Natural killer cell treated with Interleukin-12 subunit alpha and Interleukin-12 subunit beta and Interleukin-15 and Interleukin-18, amount 100 ng/mL, for 72 hours (primary cell): ENCODE results near the gene QARS1. TPM values are rescaled to one million over a fixed set of nuclear protein-coding genes. Genes with fewer than 3 reads are reported as not detected.

Experiments used
- ATAC-seq, 2 donors: fragments of 150-1000 bp; cut with Tn5 transposase in 1 of 2; sonication (Bioruptor Pico), chemical (Tn5 transposase) in 1 of 2; 2 replicates each; pipeline ENCODE4 v1.10.0; 2021
- DNase-seq: peaks from one replicate; pipeline ENCODE4 v3.0.0; 2022; ENCODE audit warnings: low spot score
- H3K27ac Mint-ChIP-seq, 2 donors: 1 replicate in 1 of 2; 2 replicates in 1 of 2; pipeline ENCODE4 v1.8.0; 2022; ENCODE audit warnings: mixed read lengths in 2 of 2, mild to moderate bottlenecking in 1 of 2, moderate library complexity in 1 of 2
- H3K27me3 Mint-ChIP-seq, 2 donors: 1 replicate in 1 of 2; 2 replicates in 1 of 2; pipeline ENCODE4 v1.8.0; 2022; ENCODE audit warnings: mixed read lengths in 2 of 2
- H3K36me3 Mint-ChIP-seq: one replicate; pipeline ENCODE4 v1.8.0; 2022; ENCODE audit warnings: mixed read lengths
- H3K4me1 Mint-ChIP-seq, 2 donors: 1 replicate in 1 of 2; 2 replicates in 1 of 2; pipeline ENCODE4 v1.8.0; 2022; ENCODE audit warnings: low read depth in 2 of 2, mixed read lengths in 2 of 2, mild to moderate bottlenecking in 1 of 2
- H3K4me3 Mint-ChIP-seq: one replicate; pipeline ENCODE4 v1.8.0; 2022; ENCODE audit warnings: mixed read lengths
- H3K9me3 Mint-ChIP-seq: 2 replicates; pipeline ENCODE4 v1.8.0; 2022; ENCODE audit warnings: mixed read lengths
- total RNA-seq, 2 donors: library from RNA; stranded (reverse); gene quantifications; one replicate each; pipeline ENCODE4 v1.2.3, GENCODE V29; 2022

QARS1 gene
- 100 to 1,000 TPM; 207 to 261 TPM for total RNA-seq

DNA sequence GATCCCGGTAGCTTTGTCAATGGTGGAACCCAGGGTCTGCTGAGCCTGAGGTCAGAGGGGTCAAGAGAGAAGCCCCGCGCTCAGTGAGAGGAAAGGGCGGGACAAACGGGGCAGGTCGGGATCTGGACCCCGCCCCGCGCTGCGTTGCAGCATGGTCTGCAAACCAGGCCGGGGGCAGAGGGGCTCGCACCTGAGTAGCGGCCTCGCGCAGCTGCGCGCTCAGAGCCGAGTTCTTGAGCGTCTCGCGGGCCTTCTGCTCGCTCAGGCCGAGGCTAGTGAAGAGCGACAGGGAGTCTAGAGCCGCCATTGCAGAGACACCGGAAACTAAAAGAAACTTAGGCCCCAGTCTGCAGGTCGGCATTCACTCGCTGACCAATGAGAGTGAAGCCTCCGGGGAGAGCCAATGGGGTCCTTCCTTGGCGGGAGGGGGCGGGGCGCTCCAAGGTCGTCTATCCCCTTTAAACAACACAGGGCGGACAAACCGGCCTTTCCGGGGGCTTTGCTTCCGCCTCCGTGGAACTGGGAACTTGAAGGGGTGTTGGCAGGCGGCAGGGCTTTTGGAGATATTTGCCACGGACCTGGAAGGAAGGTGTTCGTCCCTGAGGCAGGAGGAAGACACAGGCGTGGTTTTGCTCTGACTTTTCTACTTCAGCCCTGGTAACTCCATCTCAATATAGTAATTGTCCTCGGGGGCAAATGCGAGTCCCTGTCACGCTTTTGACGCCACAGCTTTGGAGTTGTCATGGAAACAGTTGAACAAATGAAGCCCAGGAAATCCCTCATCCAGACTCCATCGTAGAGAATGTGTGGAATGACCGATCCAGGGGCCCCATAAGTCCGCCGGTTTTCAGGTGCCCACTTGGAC lies at the start of gene QARS1:
Gene QARS1, minus strand, starts transcription at position 331 of the 865 bp plus-strand sequence. Its CDS starts 24 bp downstream, at position 307.
- H3K27me3 Mint-ChIP-seq, result no peaks in the 10 kb centered on the region
- ATAC-seq (peak; percentile 97 to 99), DNase-seq (peak; percentile 94)
- peaks cover 8% of the 10 kb centered on the region for H3K36me3 Mint-ChIP-seq
- peak within 1 kb of the TSS; percentile 91 for H3K4me3 Mint-ChIP-seq
- H3K4me1 Mint-ChIP-seq, result peaks cover 26 to 35% of the 10 kb centered on the region in 2 donors
- no peaks in the 10 kb centered on the region for H3K9me3 Mint-ChIP-seq
- peak within 1 kb of the TSS; percentile 92 to 97 for H3K27ac Mint-ChIP-seq

DNA sequence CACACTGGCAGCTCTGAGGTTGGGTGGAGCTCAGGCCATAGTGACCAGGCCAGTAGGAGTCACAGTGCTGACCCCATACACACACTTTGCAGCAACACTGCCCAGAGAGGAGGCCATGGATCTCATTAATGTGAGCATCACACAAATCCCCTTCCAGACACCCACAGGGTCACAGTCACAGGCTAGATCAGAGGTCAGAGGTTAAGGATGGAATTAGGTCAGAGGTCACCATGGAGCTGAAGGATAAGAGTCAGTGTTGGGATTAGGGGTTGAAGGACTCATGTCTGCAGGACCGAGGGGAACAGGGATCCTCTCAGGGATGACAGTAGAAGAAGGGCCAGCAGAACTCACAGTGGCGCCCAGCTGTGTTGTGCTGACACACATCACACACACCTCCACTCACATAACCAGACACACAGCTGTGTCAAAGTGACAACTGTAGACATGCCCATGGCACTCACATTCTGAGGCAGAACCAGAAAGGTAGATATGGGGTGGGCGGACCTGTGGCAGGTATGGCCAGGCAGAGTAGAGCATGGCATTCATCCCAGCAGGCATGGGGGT lies 48.9 kb upstream of the QARS1 start:
- no peaks in the 10 kb centered on the region for H3K9me3 Mint-ChIP-seq
- no peak overlapping the region for H3K27ac Mint-ChIP-seq
- no peaks in the 10 kb centered on the region for H3K27me3 Mint-ChIP-seq
- peaks cover 0 to 8% of the 10 kb centered on the region in 2 donors for H3K4me1 Mint-ChIP-seq
- H3K4me3 Mint-ChIP-seq, result no peak overlapping the region
- H3K36me3 Mint-ChIP-seq, result no peaks in the 10 kb centered on the region
- peak in 1 of 2 donors; percentile 63 for ATAC-seq
- no peak for DNase-seq

DNA sequence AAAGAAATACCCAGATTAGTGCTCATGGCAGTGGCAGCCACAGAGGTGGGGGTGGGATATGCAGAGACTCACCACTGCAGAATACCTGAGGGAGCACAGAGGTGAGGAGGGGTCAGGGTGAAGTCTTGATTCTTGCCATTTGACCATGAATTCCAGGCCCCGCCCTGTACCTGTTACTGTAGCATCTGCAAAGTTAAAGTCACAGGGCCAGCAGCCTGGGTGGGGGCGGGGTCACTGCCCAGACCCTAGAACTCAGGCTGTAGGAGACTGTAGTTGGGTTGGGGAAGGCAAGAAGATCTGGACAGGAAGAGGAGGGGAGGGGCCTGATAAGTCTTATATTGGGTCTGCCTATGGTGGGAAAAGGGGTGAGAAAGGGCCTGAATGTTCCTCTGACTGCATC lies 47.1 kb upstream of the QARS1 start:
- H3K27ac Mint-ChIP-seq, result no peak overlapping the region
- H3K4me1 Mint-ChIP-seq, result peaks cover 0 to 7% of the 10 kb centered on the region in 2 donors
- H3K27me3 Mint-ChIP-seq, result no peaks in the 10 kb centered on the region
- ATAC-seq, result no peak
- no peaks in the 10 kb centered on the region for H3K9me3 Mint-ChIP-seq
- H3K4me3 Mint-ChIP-seq, result no peak overlapping the region
- H3K36me3 Mint-ChIP-seq, result no peaks in the 10 kb centered on the region
- no peak for DNase-seq

DNA sequence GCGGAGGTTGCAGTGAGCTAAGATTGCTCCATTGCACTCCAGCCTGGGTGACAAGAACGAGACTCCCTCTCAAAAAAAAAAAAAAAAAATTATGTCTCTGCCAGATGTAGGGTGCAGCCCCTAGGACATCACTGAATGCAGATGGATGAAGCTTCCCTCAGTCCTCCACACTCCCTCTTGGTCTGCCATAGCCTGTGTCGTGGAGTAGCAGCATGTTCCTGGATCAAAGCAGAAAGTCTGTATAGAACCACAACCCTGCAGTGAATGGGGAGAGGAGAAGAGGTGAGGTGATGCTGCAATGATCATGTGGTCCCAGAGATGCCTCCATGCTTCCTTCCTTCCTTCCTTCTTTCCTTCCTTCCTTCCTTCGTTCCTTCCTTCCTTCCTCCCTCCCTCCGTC lies 43.6 kb upstream of the QARS1 start:
- DNase-seq (no peak), ATAC-seq (no peak)
- peaks cover 0 to 7% of the 10 kb centered on the region in 2 donors for H3K4me1 Mint-ChIP-seq
- H3K9me3 Mint-ChIP-seq, result no peaks in the 10 kb centered on the region
- no peaks in the 10 kb centered on the region for H3K36me3 Mint-ChIP-seq
- no peak overlapping the region for H3K27ac Mint-ChIP-seq
- H3K27me3 Mint-ChIP-seq, result no peaks in the 10 kb centered on the region
- no peak overlapping the region for H3K4me3 Mint-ChIP-seq

DNA sequence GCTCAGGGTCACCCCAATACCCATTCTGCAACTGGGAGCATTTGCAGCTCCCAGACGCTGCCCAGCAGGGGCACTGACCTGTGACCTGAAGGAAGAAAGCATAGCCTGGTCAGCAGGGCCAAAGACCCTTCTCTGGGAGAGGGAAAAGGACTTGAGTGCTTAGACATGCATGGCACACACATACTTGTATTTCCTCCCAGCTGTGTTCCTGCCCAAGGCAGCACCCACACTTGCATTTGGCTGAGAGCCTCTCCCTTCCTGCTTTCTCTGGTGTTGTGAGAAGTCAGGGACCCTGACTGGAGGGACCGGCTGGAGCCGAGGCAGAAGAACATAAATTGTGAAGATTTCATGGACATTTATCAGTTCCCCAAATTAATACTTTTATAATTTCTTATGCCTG lies 35.5 kb upstream of the QARS1 start:
- no peak overlapping the region for H3K4me3 Mint-ChIP-seq
- H3K9me3 Mint-ChIP-seq, result no peaks in the 10 kb centered on the region
- peaks cover 0 to 3% of the 10 kb centered on the region in 2 donors for H3K4me1 Mint-ChIP-seq
- H3K36me3 Mint-ChIP-seq, result no peaks in the 10 kb centered on the region
- H3K27me3 Mint-ChIP-seq, result peaks cover 14 to 15% of the 10 kb centered on the region in 2 donors
- ATAC-seq (no peak), DNase-seq (no peak)
- H3K27ac Mint-ChIP-seq, result no peak overlapping the region

DNA sequence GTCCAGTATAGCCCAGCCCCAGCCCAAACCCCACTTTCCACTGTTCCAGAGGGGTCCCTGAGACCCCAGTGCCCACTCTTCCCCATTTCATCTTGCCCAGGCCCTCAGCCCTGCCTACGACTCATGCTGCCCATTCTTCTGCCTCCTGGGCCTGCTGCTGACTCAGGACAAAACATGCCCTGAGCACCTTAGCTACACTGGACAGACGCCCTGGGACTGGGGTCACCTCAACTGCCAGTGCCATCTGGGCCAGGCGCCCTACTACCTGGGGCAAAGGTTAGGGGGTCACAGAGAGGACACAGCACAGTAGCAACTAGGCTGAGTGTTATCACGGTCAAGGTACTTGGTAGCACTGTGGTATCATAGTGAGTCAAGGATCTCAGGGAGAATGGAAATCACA lies 30.9 kb upstream of the QARS1 start:
- Mint-ChIP-seq H3K4me1 (no peaks in the 10 kb centered on the region), H3K4me3 (no peak overlapping the region), H3K9me3 (no peaks in the 10 kb centered on the region), H3K27me3 (peaks cover 0 to 13% of the 10 kb centered on the region in 2 donors), H3K27ac (no peak overlapping the region), H3K36me3 (no peaks in the 10 kb centered on the region)
- ATAC-seq (peak in 1 of 2 donors; percentile 22), DNase-seq (no peak)

DNA sequence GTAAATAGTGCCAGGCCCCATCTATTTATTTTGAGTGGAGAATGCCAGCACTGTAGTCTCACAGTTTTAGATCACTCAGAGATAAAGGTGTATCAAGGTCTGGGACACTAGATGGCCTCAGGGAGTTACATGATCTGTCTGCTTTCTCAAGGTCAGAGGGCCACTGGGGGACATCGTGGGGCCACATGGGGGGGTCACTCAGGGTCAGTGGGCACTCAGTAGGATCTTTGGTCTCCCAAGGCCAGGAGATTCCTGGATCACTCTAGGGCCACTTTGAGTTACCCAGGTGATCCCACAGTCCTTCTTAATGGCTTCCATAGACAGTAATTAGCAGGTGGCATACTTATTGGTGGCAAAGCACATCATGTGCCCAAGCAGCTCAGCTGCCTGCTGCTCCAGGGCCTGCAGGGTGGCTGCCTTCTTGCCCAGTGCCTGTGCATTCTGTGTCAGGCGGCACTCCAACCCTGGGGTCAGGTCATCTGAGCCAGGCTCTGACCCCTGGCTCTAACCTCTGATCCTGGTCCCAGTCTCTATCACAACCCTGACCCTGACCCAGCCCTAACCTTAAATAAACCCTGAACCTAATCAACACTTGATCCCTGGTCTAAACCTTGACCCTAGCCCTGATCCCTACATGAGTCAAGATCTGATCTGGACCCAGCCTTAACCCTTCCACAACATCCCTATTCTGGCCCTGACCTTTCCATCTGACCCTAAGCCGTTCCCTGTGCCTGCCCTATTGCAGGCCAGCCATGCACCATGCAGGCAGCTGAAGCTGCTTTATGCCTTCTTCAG lies 30.1 kb upstream of the QARS1 start:
- no peaks in the 10 kb centered on the region for H3K36me3 Mint-ChIP-seq
- H3K27ac Mint-ChIP-seq, result no peak overlapping the region
- ATAC-seq, result no peak

DNA sequence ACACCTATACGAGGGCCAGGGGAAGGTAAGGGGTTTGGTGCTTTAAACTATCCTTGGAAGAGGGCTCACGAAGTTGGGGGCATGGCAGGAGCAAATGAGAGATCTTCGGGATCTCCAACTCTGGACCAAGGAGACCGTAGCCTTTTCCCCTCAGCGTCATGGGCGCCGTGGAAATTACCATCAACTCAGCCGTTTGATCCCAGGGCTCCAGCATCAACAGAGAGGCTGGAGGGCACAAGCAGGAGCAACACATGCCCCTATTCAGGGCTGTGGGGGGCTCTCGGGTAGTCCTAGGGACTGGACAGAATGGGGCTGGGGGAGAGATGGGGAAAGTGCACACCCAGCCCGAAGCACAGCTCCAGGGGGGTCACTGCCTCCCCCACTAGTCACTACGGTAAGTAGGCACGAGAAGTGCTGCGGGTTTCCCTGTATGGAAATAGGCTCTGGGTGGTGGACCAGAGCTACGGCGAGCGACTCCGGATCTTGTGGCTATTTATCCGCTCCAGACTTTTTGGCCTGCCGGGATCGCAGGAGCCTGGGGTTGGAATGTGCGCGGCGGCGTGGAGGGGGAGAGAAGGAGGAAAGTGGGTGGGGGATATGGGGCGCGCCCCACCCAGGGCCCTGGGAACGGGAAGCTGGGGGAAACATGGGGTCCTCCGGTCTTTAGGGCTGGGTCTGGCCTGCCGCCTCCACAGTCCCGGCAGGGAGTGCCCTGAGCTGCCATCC lies 28.8 kb upstream of the QARS1 start:
- Mint-ChIP-seq H3K4me3 (peak overlapping the region; percentile 20), H3K27me3 (peaks cover 0 to 10% of the 10 kb centered on the region in 2 donors), H3K4me1 (no peaks in the 10 kb centered on the region), H3K9me3 (no peaks in the 10 kb centered on the region), H3K27ac (no peak overlapping the region), H3K36me3 (no peaks in the 10 kb centered on the region)
- no peak for ATAC-seq
- no peak for DNase-seq

More for the DNA sequence above, 30.1 kb upstream of the QARS1 start:
- no peak for DNase-seq
- no peak overlapping the region for H3K4me3 Mint-ChIP-seq
- no peaks in the 10 kb centered on the region for H3K9me3 Mint-ChIP-seq
- H3K27me3 Mint-ChIP-seq, result peaks cover 0 to 10% of the 10 kb centered on the region in 2 donors
- H3K4me1 Mint-ChIP-seq, result no peaks in the 10 kb centered on the region

DNA sequence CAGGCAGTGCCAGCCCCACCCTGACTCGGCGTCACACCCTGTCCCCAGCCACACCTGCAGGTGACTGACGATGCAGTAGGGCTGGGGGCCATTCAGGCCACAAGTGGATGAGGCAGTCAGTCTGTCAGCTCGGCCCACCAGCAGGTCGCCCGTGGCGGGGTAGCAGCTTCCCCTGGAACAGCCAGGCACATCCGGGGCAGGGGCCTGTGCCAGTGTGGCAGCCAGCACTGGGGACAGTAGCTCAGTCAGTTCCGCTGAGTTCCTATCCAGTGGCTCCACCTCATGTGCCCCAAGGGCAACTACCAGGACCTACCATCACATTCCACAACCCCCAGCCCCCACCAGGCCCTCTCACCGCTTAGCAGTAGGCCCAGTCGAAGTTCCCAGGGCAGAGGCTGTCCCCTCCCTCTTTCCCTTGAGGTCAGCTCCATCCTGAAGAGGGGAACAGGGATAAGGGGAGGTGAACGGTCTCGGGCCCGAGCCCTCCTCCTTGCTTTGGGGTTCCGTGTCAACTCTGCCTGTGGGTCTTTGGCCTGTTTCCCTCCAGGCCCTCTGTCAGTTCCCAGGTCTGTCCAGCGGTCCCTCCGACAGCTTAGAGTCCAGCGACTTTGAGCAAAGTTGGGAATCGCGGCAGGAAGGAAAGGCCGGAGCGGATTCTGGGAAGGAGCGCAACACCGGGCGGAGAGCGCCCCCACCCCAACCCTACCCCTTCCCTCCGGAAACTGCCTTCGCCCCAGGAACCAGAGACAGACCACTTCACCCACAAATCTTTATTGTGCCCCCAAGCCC lies 28.1 kb upstream of the QARS1 start, which contains the start of gene LAMB2:
Gene LAMB2, minus strand, starts transcription at position 614 of the 789 bp plus-strand sequence. Its CDS starts 183 bp downstream, at position 431.
- H3K4me1 Mint-ChIP-seq, result no peaks in the 10 kb centered on the region
- no peak within 1 kb of the TSS for H3K27ac Mint-ChIP-seq
- no peaks in the 10 kb centered on the region for H3K36me3 Mint-ChIP-seq
- H3K4me3 Mint-ChIP-seq, result peak within 1 kb of the TSS; percentile 20
- no peak for DNase-seq
- no peak for ATAC-seq
- no peaks in the 10 kb centered on the region for H3K9me3 Mint-ChIP-seq
- H3K27me3 Mint-ChIP-seq, result peaks cover 0 to 8% of the 10 kb centered on the region in 2 donors

DNA sequence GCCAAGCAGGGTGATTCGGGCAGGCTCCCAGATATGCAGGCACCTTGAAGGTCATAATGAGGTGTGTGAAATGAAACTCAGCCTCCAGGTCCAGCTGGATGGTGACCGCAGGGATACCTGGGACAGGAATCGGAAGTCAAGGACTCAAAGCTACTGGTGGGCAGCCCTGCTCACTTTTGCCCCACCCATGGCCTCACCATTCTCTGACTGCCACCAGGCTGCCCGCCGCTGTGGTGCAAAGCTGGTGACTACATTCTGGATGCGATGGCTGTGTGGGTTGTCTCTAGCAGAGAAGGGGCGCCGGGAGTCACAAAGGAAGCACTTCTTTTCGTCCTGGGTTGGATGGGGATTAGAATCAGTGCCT lies 27.5 kb upstream of the QARS1 start:
- H3K27me3 Mint-ChIP-seq, result peaks cover 0 to 8% of the 10 kb centered on the region in 2 donors
- no peak for ATAC-seq
- no peaks in the 10 kb centered on the region for H3K9me3 Mint-ChIP-seq
- H3K27ac Mint-ChIP-seq, result no peak overlapping the region
- DNase-seq, result no peak
- no peaks in the 10 kb centered on the region for H3K4me1 Mint-ChIP-seq
- no peak overlapping the region for H3K4me3 Mint-ChIP-seq
- H3K36me3 Mint-ChIP-seq, result no peaks in the 10 kb centered on the region

DNA sequence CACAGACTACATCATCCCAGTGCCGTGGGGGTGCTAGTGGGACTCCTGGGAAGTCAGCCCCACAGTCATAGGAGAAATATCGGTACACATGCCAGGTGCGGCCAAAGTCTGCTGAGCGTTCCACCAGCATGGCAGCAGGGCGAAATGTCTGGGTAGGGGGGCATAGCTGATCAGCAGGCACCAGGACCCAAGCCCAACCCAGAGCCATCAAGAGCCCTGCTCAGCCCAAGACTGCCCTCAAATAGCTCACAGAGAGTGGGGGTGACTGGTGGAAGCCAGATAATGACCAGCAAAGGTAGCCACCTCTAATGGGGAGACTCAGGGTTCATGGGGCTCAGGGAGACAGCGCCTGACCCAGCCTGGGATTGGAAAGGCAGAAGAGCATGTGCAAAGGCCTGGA lies 27.0 kb upstream of the QARS1 start:
- DNase-seq (no peak), ATAC-seq (no peak)
- Mint-ChIP-seq H3K27me3 (peaks cover 0 to 8% of the 10 kb centered on the region in 2 donors), H3K4me1 (no peaks in the 10 kb centered on the region), H3K9me3 (no peaks in the 10 kb centered on the region), H3K36me3 (no peaks in the 10 kb centered on the region), H3K4me3 (no peak overlapping the region), H3K27ac (no peak overlapping the region)

DNA sequence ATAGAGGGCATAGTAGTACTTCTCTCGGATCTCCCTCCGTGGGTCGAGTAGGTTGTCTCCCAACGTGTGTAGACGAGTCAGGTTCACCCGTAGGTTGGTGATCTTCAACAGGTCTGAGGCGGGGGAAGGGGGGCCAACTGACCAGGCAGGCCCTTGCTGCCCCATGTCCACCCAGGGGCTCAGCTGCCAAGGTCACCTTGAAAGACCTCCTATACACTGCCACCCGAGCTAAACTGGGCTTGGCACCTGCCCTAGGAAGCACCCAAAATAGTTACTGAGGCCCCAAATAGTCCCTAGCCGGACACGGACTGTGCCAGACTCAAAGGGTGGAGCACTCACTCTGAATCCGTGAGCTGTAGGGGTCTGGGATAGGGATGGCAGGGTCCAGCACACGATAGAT lies 26.5 kb upstream of the QARS1 start:
- H3K36me3 Mint-ChIP-seq, result no peaks in the 10 kb centered on the region
- no peak overlapping the region for H3K27ac Mint-ChIP-seq
- peaks cover 0 to 8% of the 10 kb centered on the region in 2 donors for H3K27me3 Mint-ChIP-seq
- H3K4me1 Mint-ChIP-seq, result no peaks in the 10 kb centered on the region
- H3K4me3 Mint-ChIP-seq, result no peak overlapping the region
- no peaks in the 10 kb centered on the region for H3K9me3 Mint-ChIP-seq
- ATAC-seq, result no peak
- DNase-seq, result no peak
